ENCODE results near the gene ZNF764. TPM values are rescaled to one million over a fixed set of nuclear protein-coding genes. Genes with fewer than 3 reads are reported as not detected.
A peak's percentile ranks its signal among the peaks of the same experiment; 100 is the strongest.

The ZNF764 gene
- total RNA-seq, 1 donor from 2014 or later, result 18.4 TPM

GRCh38 chr16:30561089-30561816 is 3.1 kb upstream of the ZNF764 start:
- H3K27ac ChIP-seq, result peak overlapping the region; percentile 51
- H3K36me3 ChIP-seq, result no peaks in the 10 kb centered on the region
- intact Hi-C loops (cut with DNase I), result no loop called here
- H3K4me3 ChIP-seq, result peak overlapping the region; percentile 43 to 62
- peaks cover 27% of the 10 kb centered on the region for H3K4me1 ChIP-seq
- H3K27me3 ChIP-seq, result no peaks in the 10 kb centered on the region
- no peak for DNase-seq (ENCODE audit: extremely low spot score in 2 of 2)
- TF ChIP-seq POLR2A (IDR thresholded peaks at IDR 0.05) (no peak), POLR2AphosphoS5 (IDR thresholded peaks at IDR 0.05; ENCODE audit: insufficient read depth in 1 of 2, low read depth in 1 of 2) (peak in 1 of 2 donors; percentile 52)
- no peaks in the 10 kb centered on the region for H3K9me3 ChIP-seq

- Histone ChIP-seq H3K36me3 (peaks cover 0 to 15% of the 10 kb centered on the region in 2 donors), H3K27me3 (no peaks in the 10 kb centered on the region), H3K9me3 (no peaks in the 10 kb centered on the region), H3K4me1 (peaks cover 26% of the 10 kb centered on the region), H3K4me3 (no peak overlapping the region), H3K27ac (no peak overlapping the region)
- intact Hi-C loops (cut with DNase I), result loop anchor here (2.0 kb wide), 1 partner anchor 25 kb away; the partner anchor contains the start of gene ZNF747
- no peak for DNase-seq (ENCODE audit: extremely low spot score in 2 of 2)
- no peak for TF ChIP-seq POLR2AphosphoS5 (IDR thresholded peaks at IDR 0.05; ENCODE audit: insufficient read depth in 1 of 2, low read depth in 1 of 2)
- no peak for TF ChIP-seq CTCF (IDR thresholded peaks at IDR 0.05)
- TF ChIP-seq POLR2A (IDR thresholded peaks at IDR 0.05), result no peak
Observed at GRCh38 chr16:30559690-30560089, 1.5 kb upstream of the ZNF764 start.

- H3K36me3 ChIP-seq, result peaks cover 0 to 16% of the 10 kb centered on the region in 2 donors
- TF ChIP-seq POLR2A (IDR thresholded peaks at IDR 0.05), result peak in 1 of 2 donors; percentile 17
- no peak for TF ChIP-seq POLR2AphosphoS5 (IDR thresholded peaks at IDR 0.05; ENCODE audit: insufficient read depth in 1 of 2, low read depth in 1 of 2)
- H3K4me1 ChIP-seq, result peaks cover 26% of the 10 kb centered on the region
- intact Hi-C loops (cut with DNase I), result loop anchor here (1.0 to 2.0 kb wide), 2 partner anchors 24 to 26 kb away; partner anchors contain the start of genes ZNF747 and ZNF785
- H3K27me3 ChIP-seq, result no peaks in the 10 kb centered on the region
- DNase-seq (ENCODE audit: extremely low spot score in 2 of 2), result no peak
- H3K9me3 ChIP-seq, result no peaks in the 10 kb centered on the region
- H3K27ac ChIP-seq, result peak overlapping the region; percentile 77
- peak overlapping the region; percentile 78 to 95 for H3K4me3 ChIP-seq
Observed at GRCh38 chr16:30558789-30559377, 709 bp upstream of the ZNF764 start.

- H3K27me3 ChIP-seq, result no peaks in the 10 kb centered on the region
- TF ChIP-seq CTCF (IDR thresholded peaks at IDR 0.05) (no peak), POLR2A (IDR thresholded peaks at IDR 0.05) (no peak), POLR2AphosphoS5 (IDR thresholded peaks at IDR 0.05; ENCODE audit: insufficient read depth in 1 of 2, low read depth in 1 of 2) (no peak)
- H3K9me3 ChIP-seq, result no peaks in the 10 kb centered on the region
- no peak for DNase-seq (ENCODE audit: extremely low spot score in 2 of 2)
- H3K4me3 ChIP-seq, result peak overlapping the region; percentile 78 to 95
- intact Hi-C loops (cut with DNase I), result no loop called here
- peaks cover 0 to 16% of the 10 kb centered on the region in 2 donors for H3K36me3 ChIP-seq
- peak overlapping the region; percentile 77 for H3K27ac ChIP-seq
- peaks cover 31% of the 10 kb centered on the region for H3K4me1 ChIP-seq
Observed at GRCh38 chr16:30557707-30557956, 542 bp downstream of the ZNF764 start.

GRCh38 chr16:30556125-30556473 is 2.1 kb downstream of the ZNF764 start:
- Histone ChIP-seq H3K4me3 (no peak overlapping the region), H3K27ac (no peak overlapping the region), H3K4me1 (peaks cover 23% of the 10 kb centered on the region), H3K36me3 (peaks cover 0 to 16% of the 10 kb centered on the region in 2 donors), H3K9me3 (no peaks in the 10 kb centered on the region), H3K27me3 (no peaks in the 10 kb centered on the region)
- no peak for DNase-seq (ENCODE audit: extremely low spot score in 2 of 2)
- TF ChIP-seq POLR2AphosphoS5 (IDR thresholded peaks at IDR 0.05; ENCODE audit: insufficient read depth in 1 of 2, low read depth in 1 of 2) (no peak), POLR2A (IDR thresholded peaks at IDR 0.05) (no peak), CTCF (IDR thresholded peaks at IDR 0.05) (no peak)
- intact Hi-C loops (cut with DNase I), result no loop called here
